Neuronal stem cell (in vitro differentiated cells): ENCODE measurements around the gene FOXC1.

Experiments
- DNase-seq: peaks from one replicate; pipeline ENCODE4 v3.0.0-alpha.2; 2013; ENCODE audit warnings: low spot score
- H2AFZ ChIP-seq: one replicate; pipeline ENCODE4 v1.6.1; 2013; ENCODE audit warnings: mild to moderate bottlenecking, low read length, inconsistent platforms
- H2AK5ac ChIP-seq: 2 replicates; pipeline ENCODE4 v1.6.1; 2013; ENCODE audit warnings: low read depth, mild to moderate bottlenecking, inconsistent platforms, low read length, moderate library complexity, mixed read lengths
- H2BK120ac ChIP-seq: 2 replicates; pipeline ENCODE4 v1.6.1; 2013; ENCODE audit warnings: low read depth, mild to moderate bottlenecking, inconsistent platforms, low read length, moderate library complexity, mixed read lengths
- H2BK12ac ChIP-seq: one replicate; pipeline ENCODE4 v1.6.1; 2013; ENCODE audit warnings: low read length, inconsistent platforms
- H2BK15ac ChIP-seq: 2 replicates; pipeline ENCODE4 v1.6.1; 2013; ENCODE audit warnings: mild to moderate bottlenecking, low read length, inconsistent platforms, mixed read lengths
- H2BK5ac ChIP-seq: one replicate; pipeline ENCODE4 v1.6.1; 2013; ENCODE audit warnings: inconsistent platforms, mild to moderate bottlenecking, low read length, moderate library complexity
- H3K14ac ChIP-seq: one replicate; pipeline ENCODE4 v1.6.1; 2013; ENCODE audit warnings: low read length, inconsistent platforms
- H3K18ac ChIP-seq: 2 replicates; pipeline ENCODE4 v1.6.1; 2013; ENCODE audit warnings: low read length, inconsistent platforms
- H3K23ac ChIP-seq: 2 replicates; pipeline ENCODE4 v1.6.1; 2013; ENCODE audit warnings: low read depth, mild to moderate bottlenecking, mixed read lengths, low read length, inconsistent platforms; ENCODE audit not compliant: poor library complexity
- H3K27ac ChIP-seq: replicated peaks from 3 replicates; pipeline ENCODE4 v1.5.1; 2013; ENCODE audit warnings: low read length, inconsistent platforms
- H3K27me3 ChIP-seq, 3 experiments: 2 replicates each; pipeline ENCODE4 v1.6.1; 2013; ENCODE audit warnings: low read length in 3 of 3, mild to moderate bottlenecking in 2 of 3, inconsistent platforms in 1 of 3, low read depth in 1 of 3, mixed read lengths in 1 of 3, moderate library complexity in 1 of 3; ENCODE audit not compliant: control insufficient read depth in 3 of 3, insufficient read depth in 3 of 3
- H3K36me3 ChIP-seq, 2 donors: replicated peaks in 1 of 2; 2 replicates each; pipeline ENCODE4 v1.6.1; 2013; ENCODE audit warnings: low read length in 2 of 2; ENCODE audit not compliant: control insufficient read depth in 2 of 2, insufficient read depth in 2 of 2
- H3K4ac ChIP-seq: 2 replicates; pipeline ENCODE4 v1.6.1; 2013; ENCODE audit warnings: inconsistent platforms, mild to moderate bottlenecking, low read length, moderate library complexity
- H3K4me1 ChIP-seq, 2 donors: 1 replicate in 1 of 2; 2 replicates in 1 of 2; pipeline ENCODE4 v1.6.1; 2013; ENCODE audit warnings: low read length in 2 of 2, low read depth in 1 of 2; ENCODE audit not compliant: control insufficient read depth in 2 of 2, insufficient read depth in 1 of 2
- H3K4me2 ChIP-seq: one replicate; pipeline ENCODE4 v1.6.1; 2013; ENCODE audit warnings: mild to moderate bottlenecking, low read length, inconsistent platforms; ENCODE audit not compliant: insufficient read depth, poor library complexity, severe bottlenecking
- H3K4me3 ChIP-seq, 2 donors: 2 replicates each; pipeline ENCODE4 v1.5.1; 2013; ENCODE audit warnings: low read length in 2 of 2, mild to moderate bottlenecking in 2 of 2, inconsistent platforms in 1 of 2, moderate library complexity in 1 of 2
- H3K79me1 ChIP-seq: one replicate; pipeline ENCODE4 v1.6.1; 2013; ENCODE audit warnings: low read depth, mild to moderate bottlenecking, inconsistent platforms, low read length, moderate library complexity
- H3K9ac ChIP-seq: one replicate; pipeline ENCODE4 v1.6.1; 2013; ENCODE audit warnings: mild to moderate bottlenecking, low read depth, low read length, inconsistent platforms; ENCODE audit not compliant: poor library complexity
- H3K9me3 ChIP-seq, 2 donors: replicated peaks in 1 of 2; 2 replicates each; pipeline versions ENCODE3 to v1.6.1; 2013; ENCODE audit warnings: low read length in 2 of 2, mild to moderate bottlenecking in 2 of 2, inconsistent platforms in 1 of 2, low read depth in 1 of 2, mixed read lengths in 1 of 2, moderate library complexity in 1 of 2; ENCODE audit not compliant: control insufficient read depth in 2 of 2, insufficient read depth in 1 of 2
- H4K8ac ChIP-seq: one replicate; pipeline ENCODE4 v1.6.1; 2013; ENCODE audit warnings: low read depth, mild to moderate bottlenecking, inconsistent platforms, low read length, moderate library complexity
- H4K91ac ChIP-seq: one replicate; pipeline ENCODE4 v1.6.1; 2013; ENCODE audit warnings: low read length, low read depth, mild to moderate bottlenecking, inconsistent platforms; ENCODE audit not compliant: poor library complexity
- WGBS, 2 donors: extraction: QIAGEN DNeasy Blood & Tissue Kit; methylation state at CpG; one replicate each; pipeline ENCODE4 v1.1.7; 2013; ENCODE audit warnings: missing lambda C conversion rate in 2 of 2, mixed read lengths in 1 of 2; ENCODE audit not compliant: insufficient read length in 2 of 2, insufficient replicate concordance in 1 of 2; ENCODE audit errors: extremely low coverage in 2 of 2; 5-methylcytosine and 5-hydroxymethylcytosine counted together

The FOXC1 gene

DNA sequence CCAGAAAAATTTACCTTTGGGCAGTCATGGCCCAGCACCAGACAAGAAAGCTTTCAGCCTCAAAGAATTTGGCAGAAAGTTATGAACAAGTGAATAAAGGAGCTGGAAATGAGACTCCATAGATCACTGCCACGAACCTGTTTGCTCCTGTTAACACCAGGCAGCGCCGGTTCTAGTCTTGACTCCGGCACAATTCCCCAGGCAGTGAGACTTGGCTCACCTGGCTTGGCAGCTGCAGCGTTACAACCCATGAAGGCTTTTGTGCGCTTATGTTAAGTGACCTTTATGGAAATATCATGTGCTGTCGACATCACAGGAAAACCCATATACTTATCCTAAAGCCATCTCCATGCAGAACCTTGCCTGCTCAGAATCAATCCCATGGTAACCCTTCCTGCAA lies 22.2 kb upstream of the FOXC1 start:
- Histone ChIP-seq H3K27me3 (peaks cover 0 to 2% (median 2%) of the 10 kb centered on the region in 3 experiments), H4K8ac (no peak overlapping the region), H3K4me3 (no peak overlapping the region), H3K9ac (no peak overlapping the region), H3K27ac (no peak overlapping the region), H2BK5ac (no peak overlapping the region), H3K14ac (no peak overlapping the region), H2AK5ac (no peak overlapping the region), H4K91ac (no peak overlapping the region), H3K36me3 (no peaks in the 10 kb centered on the region), H2BK12ac (no peak overlapping the region), H3K79me1 (no peaks in the 10 kb centered on the region), H2AFZ (no peak overlapping the region), H3K4me1 (no peaks in the 10 kb centered on the region), H3K4ac (no peak overlapping the region), H3K4me2 (no peak overlapping the region), H3K23ac (no peak overlapping the region), H3K18ac (no peak overlapping the region), H3K9me3 (peaks cover 0 to 3% of the 10 kb centered on the region in 2 donors), H2BK15ac (no peak overlapping the region), H2BK120ac (no peak overlapping the region)
- WGBS, 2 donors = no CpG with 5 or more reads among the region's 7 CpGs
- no peak for DNase-seq

DNA sequence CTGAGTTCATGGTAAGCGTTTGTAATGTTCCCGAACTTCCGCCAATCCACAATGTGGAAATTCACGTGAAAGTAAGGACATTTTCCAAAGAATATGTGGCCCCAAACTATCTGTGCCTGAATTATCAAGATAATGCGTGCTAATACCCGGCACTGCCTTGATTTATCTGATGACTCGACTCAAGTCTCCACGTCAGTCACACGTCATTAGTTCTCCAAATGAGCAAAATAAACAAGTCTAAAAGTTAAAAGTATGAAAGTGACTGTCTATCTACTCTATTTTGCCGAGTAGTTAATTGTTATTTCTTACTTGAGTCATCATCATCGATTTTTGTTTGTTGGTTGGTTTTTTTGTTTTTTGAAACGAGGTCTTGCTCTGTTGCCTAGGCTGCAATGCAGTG lies 21.7 kb upstream of the FOXC1 start:
- Histone ChIP-seq H3K27me3 (peaks cover 0 to 2% (median 2%) of the 10 kb centered on the region in 3 experiments), H2BK12ac (no peak overlapping the region), H3K4me3 (no peak overlapping the region), H3K14ac (no peak overlapping the region), H3K4me2 (no peak overlapping the region), H2BK5ac (no peak overlapping the region), H2AFZ (no peak overlapping the region), H3K36me3 (no peaks in the 10 kb centered on the region), H3K4ac (no peak overlapping the region), H3K27ac (no peak overlapping the region), H3K18ac (no peak overlapping the region), H2BK15ac (no peak overlapping the region), H2AK5ac (no peak overlapping the region), H3K9ac (no peak overlapping the region), H4K8ac (no peak overlapping the region), H3K23ac (no peak overlapping the region), H4K91ac (no peak overlapping the region), H3K9me3 (peaks cover 0 to 3% of the 10 kb centered on the region in 2 donors), H2BK120ac (no peak overlapping the region), H3K79me1 (no peaks in the 10 kb centered on the region), H3K4me1 (no peaks in the 10 kb centered on the region)
- DNase-seq = no peak
- no CpG with 5 or more reads among the region's 12 CpGs for WGBS, 2 donors

DNA sequence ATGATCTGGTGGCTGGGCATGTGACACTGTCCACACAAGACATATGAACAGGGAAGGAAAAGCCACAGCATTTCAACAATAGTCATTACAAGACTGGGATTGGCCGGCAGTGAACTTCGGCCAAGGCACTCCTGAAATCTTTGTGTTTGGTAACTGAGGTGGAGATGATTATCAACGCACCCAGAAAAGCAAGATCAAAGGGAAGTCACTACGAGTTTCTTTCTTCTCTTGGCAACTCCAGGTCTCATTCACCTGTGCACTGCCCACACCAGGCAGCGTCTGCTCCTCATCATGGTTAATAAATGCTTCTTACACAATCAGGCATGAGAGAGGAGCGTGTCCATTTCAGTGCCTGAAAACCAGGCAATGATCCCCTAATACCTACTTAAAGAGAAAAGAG lies 20.5 kb upstream of the FOXC1 start:
- Histone ChIP-seq H3K27me3 (peaks cover 0 to 7% (median 2%) of the 10 kb centered on the region in 3 experiments), H3K4me2 (no peak overlapping the region), H3K4me3 (no peak overlapping the region), H3K36me3 (no peaks in the 10 kb centered on the region), H2BK120ac (no peak overlapping the region), H2BK5ac (no peak overlapping the region), H3K9me3 (peaks cover 0 to 1% of the 10 kb centered on the region in 2 donors), H3K79me1 (no peaks in the 10 kb centered on the region), H2BK12ac (no peak overlapping the region), H3K4ac (no peak overlapping the region), H2BK15ac (no peak overlapping the region), H2AK5ac (no peak overlapping the region), H3K9ac (no peak overlapping the region), H4K91ac (no peak overlapping the region), H3K4me1 (no peaks in the 10 kb centered on the region), H3K27ac (no peak overlapping the region), H2AFZ (no peak overlapping the region), H4K8ac (no peak overlapping the region), H3K18ac (no peak overlapping the region), H3K14ac (no peak overlapping the region), H3K23ac (no peak overlapping the region)
- no peak for DNase-seq
- WGBS, 2 donors = no CpG with 5 or more reads among the region's 6 CpGs

DNA sequence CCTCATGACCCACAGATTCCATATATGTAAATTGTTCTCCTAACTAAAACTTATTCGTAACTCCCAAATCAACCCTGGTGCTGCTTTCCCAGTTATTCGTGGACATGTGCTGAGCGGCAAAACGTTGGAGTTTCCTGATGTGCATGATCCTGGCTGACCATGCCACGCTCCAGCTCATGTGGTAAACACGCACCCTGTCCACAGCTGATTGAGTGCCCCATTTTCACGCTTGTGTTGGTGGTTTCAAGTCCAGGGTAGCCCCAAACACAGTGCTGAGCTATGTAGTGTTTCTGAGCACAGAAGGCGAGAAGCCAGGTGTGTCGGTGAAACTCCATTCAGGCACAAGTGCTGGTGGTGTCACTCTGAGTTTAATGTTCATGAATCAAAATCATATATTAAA lies 19.1 kb upstream of the FOXC1 start:
- H3K4me2 ChIP-seq = no peak overlapping the region
- no peak overlapping the region for H2BK12ac ChIP-seq
- no peaks in the 10 kb centered on the region for H3K79me1 ChIP-seq
- H2AK5ac ChIP-seq = no peak overlapping the region
- H4K91ac ChIP-seq = no peak overlapping the region
- no peak overlapping the region for H3K9ac ChIP-seq
- H3K23ac ChIP-seq = no peak overlapping the region
- no peak overlapping the region for H2BK15ac ChIP-seq
- no peak overlapping the region for H2BK5ac ChIP-seq
- peaks cover 0 to 7% (median 2%) of the 10 kb centered on the region in 3 experiments for H3K27me3 ChIP-seq
- no peak overlapping the region for H3K18ac ChIP-seq
- no peaks in the 10 kb centered on the region for H3K4me1 ChIP-seq
- no peak overlapping the region for H3K14ac ChIP-seq
- no peak overlapping the region for H3K27ac ChIP-seq
- no peak for DNase-seq
- WGBS, 2 donors = no CpG with 5 or more reads among the region's 9 CpGs
- no peak overlapping the region for H2AFZ ChIP-seq
- no peak overlapping the region for H2BK120ac ChIP-seq
- no peak overlapping the region for H3K4me3 ChIP-seq
- H3K4ac ChIP-seq = no peak overlapping the region
- H3K36me3 ChIP-seq = no peaks in the 10 kb centered on the region
- H3K9me3 ChIP-seq = peaks cover 0 to 1% of the 10 kb centered on the region in 2 donors
- no peak overlapping the region for H4K8ac ChIP-seq
